ENCODE data around the gene NFKBIZ.
"Not testable (repeated sequence)": the region's sequence is repeated elsewhere in the genome, so short reads cannot be mapped to it uniquely, and the experiment has no call there.

The NFKBIZ gene

DNA sequence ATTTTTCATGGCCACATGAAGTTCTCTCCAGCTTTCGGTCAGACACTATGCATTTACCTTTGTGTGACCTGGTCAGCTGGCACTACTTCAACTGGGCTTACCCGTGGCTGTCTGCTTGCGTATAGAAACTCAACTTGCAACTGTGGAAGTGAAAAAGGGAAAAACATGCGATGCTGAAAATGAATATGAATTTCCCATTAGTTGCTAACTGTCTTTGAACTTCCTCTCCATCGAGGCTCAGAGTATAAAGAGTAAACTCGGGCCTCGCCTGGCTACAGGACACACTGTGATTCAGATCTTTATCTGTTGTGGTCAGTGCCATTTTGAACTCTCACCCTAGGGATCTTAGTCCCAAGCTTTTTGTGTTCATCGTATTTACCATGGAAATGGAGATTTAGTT, 26.8 kb downstream of the NFKBIZ start:
- DNase-seq (ENCODE audit: low read depth in 2 of 2): no peak

DNA sequence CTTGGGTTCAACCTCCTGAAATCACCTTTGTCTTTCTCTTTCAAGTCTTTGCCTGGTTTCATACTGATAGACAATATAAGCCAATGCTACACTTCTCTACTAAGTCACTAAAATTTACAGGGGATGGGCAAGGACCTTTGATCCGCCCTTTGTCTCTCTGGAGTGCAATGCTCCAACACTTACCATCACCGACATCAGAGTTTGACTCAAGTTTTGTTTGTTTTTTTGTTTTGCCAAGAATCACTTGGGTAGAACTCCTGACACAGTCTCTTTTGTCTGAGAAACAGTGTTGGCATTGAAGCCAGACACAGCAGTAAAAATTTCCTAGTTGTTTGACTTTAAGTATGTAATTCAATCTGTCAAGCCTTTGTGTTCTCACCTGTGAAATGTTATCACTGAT, 29.3 kb downstream of the NFKBIZ start:
- DNase-seq (ENCODE audit: low read depth in 2 of 2): no peak

DNA sequence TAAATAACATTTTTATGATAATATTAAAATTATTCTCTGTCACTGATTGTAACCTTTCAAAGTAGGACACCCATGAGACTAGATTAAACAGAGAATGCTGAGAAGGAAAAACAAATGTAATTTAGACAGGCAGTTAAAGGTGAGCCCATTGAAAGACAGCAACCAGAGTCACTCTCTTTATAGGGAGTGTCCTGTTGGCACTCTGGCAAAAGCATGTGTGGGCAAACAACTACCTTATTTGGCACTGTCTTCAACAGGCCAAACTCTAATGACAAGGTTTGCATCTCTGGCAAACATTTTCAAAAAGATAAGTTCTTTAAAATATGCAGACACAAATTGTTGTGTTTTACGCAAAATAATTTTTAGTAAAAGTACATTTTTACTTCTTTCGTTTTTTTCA, 29.8 kb downstream of the NFKBIZ start:
- DNase-seq (ENCODE audit: low read depth in 2 of 2): no peak

DNA sequence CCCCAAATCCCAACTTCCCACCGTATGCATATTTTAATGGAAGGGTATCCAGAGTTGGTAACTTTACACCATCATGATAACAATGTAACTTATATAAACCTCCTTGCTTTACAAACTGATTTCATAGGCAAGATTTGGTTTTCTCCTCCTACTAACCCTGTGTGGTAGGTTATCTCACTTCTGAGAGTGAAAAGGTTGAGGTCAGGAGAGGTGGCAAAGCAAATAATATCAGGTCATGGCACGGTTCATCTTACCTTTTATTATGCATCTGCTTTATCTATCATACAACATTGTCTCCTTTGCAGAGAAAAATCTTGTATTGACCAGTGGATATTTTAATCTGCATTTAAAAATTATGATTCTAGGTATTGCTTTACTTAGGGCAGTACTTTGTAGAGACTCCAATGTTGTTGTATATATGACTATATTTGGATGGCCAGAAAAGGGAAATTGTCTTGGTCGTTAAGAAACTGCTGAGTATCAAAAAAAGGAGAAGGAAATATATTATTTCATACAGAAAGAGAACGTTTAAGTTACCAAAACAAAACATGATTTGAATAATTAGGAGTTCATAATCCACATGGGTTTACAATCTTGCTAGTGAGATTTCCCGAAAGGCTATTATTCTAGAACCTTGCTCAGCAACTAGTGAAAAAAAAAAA, 30.4 kb downstream of the NFKBIZ start:
- no peak for DNase-seq (ENCODE audit: low read depth in 2 of 2)

DNA sequence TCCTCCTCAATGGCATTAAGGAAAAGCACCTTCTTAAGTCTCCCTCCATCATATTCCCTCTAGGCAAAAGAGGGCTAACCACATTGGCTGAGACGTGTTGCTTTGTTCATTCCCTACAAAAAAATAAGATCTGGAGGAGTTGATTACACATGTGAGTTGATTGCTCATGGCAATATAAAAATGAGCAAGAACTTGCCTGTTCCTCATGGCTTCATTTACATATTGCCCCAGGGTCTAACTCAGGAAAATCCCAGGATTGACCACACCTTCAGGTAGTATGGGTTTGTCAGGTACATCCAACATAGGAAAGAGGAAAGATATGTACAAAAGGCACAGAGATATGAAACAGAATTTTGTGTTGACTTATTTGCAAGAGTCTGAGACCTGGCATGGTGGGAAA, 35.5 kb downstream of the NFKBIZ start:
- no peak for DNase-seq (ENCODE audit: low read depth in 2 of 2)

DNA sequence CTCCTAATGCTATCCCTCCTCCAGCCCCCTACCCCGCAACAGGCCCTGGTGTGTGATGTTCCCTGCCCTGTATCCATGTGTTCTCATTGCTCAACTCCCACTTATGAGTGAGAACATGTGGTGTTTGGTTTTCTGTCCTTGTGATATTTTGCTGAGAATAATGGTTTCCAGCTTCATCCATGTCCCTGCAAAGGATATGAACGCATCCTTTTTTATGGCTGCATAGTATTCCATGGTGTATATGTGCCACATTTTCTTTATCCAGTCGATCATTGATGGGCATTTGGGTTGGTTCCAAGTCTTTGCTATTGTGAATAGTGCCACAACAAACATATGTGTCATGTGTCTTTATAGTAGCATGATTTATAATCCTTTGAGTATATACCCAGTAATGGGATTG, 36.3 kb downstream of the NFKBIZ start:
- not testable (repeated sequence) for DNase-seq (ENCODE audit: low read depth in 2 of 2)

DNA sequence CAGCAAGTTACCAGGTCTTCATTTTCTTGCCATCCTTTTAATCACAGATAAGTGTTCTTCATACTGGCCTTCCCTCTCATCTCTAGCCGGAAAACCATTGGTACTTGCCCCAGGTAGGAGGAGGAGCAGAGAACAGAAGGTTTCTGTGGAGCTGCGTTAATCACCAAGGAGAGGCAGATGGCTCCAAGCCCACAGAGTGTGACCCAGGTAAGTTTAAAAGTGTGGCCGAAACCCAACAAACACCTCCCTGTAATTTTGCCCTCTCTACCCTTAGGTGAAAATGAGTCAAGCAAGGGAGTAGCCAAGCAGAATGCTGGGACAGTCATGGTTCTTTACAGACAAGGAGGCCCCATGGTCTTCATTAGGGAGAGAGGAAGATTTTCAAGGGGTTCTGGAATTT, 37.3 kb downstream of the NFKBIZ start:
- no peak for DNase-seq (ENCODE audit: low read depth in 2 of 2)

DNA sequence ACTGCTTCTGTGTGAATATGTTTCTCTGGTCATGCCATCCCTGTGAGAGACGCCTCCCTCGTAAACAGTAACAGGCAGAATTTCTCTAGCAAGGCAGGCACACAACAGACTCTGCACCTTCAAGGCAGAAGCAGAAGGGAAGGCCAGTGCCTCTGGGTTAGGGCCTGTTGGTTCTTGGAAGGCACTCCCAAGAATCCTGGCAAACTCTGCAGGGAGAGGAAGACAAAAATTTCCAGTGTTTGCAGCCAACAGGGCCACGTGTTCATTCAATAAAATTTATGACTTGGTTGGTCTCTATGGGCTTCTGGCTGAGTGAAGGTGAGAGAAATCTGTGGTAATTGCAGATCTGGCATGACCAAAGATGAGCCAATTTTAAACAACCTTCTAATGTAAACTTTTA, 39.3 kb downstream of the NFKBIZ start:
- no peak for DNase-seq (ENCODE audit: low read depth in 2 of 2)

DNA sequence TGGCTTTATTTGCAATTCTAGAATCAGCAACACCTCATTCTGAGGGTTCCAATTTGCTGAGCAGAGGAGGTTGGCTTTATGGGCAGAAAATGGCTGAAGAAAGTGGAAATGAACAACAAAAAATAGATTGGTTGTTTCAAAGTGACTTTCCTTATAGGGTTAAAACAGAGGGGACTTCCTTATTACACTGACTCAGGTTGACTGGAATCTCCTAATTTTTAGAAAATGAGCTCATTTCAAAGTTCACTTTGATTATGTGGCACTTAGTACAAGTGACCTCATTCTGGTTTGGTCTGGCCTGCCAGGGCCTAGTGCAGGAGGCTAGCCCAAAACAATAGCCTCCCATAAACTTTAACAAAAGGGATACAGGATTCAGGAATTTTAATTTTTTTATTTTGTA, 41.4 kb downstream of the NFKBIZ start:
- DNase-seq (ENCODE audit: low read depth in 2 of 2): no peak

DNA sequence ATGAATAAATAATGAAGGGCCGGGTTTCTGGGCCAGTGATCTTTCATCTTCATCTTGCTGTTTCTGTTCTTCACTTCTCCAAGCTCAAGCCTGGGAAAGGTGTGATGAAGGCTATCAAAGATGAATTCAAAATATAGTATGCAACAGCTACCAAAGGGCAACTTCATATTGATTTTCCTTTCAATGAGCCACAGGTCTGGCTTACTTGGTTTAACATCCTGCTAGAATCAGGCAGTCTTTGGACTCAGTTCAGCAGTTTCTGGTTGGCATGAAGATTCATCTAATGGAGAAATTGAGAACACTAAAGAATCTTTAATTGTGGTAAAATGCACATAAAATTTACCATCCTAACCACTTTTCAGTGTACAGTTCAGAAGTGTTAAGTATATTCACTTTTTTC, 43.3 kb downstream of the NFKBIZ start:
- no peak for DNase-seq (ENCODE audit: low read depth in 2 of 2)

DNA sequence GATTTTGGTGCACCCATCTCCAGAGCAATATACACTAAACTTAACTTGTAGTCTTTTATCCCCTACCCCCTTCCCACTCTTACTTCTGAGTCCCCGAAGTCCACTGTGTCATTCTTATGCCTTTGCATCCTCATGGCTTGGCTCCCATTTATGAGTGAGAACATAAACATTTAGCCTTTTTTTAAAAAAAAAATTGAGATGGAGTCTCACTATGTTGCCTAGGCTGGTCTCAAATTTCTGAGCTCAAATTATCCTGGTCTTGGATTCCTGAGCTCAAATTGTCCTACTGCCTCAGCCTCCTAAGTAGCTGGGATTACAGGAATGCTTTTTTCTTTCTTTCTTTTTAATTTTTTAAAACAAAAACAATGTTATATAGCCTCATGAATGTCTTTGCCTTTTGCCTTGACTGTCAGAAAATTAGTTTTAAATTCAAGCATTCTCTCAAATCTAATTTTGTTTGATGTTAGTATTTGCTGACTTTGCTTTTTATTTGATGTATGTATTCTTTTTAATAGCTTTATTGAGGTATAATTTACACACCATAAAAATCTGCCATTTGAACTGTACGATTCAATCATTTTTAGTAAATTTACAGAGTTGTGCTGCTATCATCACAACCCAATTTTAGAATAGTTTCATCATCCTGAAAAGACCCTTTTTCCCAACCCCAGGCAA, 46.9 kb downstream of the NFKBIZ start:
- DNase-seq (ENCODE audit: low read depth in 2 of 2): no peak

DNA sequence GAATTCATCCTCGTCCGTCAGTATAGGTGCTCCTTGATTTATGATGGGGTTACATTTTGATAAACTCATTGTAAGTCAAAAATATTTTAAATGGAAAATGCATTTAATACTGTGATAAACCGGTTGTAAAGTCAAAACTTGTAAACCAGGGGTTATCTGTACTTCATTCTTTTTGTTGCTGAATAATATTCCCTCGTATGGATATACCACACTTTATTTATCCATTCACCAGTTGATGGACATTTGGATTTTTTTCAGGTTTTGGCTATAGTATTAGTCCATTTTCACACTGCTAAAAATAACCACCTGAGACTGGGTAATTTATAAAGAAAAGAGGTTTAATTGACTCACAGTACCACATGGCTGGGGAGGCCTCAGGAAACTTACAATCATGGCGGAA, 47.7 kb downstream of the NFKBIZ start:
- DNase-seq (ENCODE audit: low read depth in 2 of 2): no peak

DNA sequence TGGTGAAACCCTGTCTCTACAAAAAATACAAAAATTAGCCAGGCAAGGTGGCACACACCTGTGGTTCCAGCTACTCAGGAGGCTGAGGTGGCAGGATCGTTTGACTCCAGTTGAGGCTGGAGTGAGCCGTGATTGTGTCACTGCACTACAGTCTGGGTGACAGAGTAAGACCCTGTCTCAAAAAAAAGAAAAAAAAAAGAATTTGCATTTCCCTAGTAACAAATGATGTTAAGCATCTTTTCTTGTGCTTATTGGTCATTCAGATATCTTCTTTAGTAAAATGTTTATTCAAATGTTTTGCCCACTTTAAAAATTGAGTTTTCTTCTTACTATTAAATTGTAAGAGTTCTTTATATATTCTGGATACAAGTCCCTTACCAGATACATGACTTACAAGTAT, 48.7 kb downstream of the NFKBIZ start:
- no peak for DNase-seq (ENCODE audit: low read depth in 2 of 2)

DNA sequence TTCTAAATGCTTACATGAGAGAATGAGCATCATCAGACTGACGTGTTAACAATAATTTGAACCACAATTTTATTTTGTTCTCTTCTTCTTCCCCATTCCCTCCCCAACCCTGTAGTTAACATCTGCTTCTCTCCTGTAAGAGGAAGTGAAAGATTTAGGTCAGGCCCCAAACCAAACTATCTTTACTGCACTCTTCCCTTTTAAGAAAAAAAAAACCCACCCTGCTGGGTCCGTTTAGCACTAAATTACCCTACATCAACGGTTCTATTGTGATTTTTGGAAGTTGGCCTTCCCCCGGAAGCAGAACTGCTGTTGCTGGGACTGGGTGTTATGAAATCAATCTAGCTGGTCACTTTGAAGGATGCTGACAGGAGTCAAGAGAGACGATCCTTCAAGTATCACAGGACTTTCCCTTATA, 49.4 kb downstream of the NFKBIZ start:
- no peak for DNase-seq (ENCODE audit: low read depth in 2 of 2)

DNA sequence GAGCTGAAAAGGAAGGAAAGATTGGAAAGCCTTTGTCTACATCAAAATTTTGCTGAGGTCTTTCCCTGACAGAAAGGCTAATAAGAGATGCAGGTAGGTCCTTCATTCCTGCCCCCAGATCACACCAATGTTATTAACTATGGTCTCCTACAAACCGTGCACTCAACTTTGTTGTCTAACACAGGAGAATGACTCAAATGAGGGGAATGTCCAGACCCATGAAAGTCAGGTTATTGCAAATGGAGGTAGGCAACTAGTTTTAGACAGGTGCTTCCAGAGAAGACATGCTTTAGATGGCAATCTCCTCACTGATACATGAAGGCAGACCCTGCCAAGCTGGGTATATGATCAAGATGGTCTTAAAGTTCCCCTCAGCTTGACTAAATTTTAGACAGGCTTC, 51.0 kb downstream of the NFKBIZ start:
- no peak for DNase-seq (ENCODE audit: low read depth in 2 of 2)

DNA sequence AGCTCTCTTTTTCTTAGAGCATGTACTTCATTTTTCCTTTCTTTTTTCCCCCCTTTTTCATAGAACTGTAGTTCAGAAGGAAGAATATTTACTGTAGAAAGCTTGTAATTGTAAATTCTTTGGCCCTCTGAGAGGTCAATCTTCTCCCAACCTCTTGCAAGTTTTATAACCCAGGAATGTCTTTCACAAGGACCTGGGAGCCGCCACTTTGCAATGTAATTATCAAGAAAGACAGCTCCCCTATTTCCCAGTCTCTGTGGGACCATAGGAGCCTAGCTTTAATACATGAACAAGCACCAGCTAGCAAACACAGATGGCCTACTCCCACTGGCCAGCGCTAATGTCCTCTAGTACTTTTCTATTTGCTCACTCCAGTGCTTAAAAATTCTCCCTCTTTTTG, 51.4 kb downstream of the NFKBIZ start:
- DNase-seq (ENCODE audit: low read depth in 2 of 2): no peak

DNA sequence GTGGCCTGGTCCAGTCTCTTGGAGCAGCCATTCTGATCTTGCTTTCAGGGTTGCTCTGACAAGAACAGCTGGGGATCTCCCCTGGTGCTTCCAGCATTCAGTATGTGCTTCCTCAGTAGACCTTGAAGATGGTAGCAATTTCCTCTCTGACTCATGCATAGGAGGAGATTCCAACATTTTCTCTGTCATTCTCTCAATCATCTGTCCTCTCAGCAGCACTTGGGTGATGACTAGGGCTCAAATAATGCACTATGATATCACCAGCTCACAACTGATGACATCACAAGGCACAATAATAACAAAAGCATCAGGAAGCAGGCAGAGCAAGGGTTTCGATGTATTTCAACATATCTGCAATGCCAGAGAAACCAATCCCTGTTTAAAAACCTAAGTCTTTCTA, 52.7 kb downstream of the NFKBIZ start:
- DNase-seq (ENCODE audit: low read depth in 2 of 2): no peak

DNA sequence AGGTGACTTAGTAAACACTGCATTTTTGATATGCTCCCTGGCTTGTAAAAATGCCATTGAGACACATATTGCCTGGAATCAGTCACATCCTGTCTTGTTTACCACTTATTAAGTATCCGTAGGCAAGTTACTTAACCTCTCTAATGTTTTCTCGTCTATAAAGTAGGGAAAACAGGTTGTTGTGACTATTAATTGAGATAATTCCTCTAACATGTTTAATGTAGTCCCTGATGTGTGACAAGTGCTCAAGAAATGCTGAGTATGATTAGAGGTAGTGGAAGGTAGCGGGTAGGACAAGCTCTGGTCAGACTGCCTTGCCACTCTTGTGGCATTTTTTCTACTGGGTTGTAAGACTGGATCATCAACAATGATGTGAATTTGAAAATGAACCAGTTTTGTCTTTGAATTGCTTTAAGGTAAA, 54.1 kb downstream of the NFKBIZ start:
- no peak for DNase-seq (ENCODE audit: low read depth in 2 of 2)

DNA sequence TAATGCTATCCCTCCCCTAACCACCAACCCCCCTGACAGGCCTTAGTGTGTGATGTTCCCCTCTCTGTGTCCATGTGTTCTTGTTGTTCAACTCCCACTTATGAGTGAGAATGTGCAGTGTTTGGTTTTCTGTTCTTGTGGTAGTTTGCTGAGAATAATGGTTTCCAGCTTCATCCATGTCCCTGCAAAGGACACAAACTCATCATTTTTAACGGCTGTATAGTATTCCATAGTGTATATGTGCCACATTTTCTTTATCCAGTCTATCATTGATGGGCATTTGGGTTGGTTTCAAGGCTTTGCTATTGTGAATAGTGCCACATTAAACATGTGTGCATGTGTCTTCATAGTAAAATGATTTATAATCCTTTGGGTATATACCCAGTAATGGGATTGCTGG, 56.3 kb downstream of the NFKBIZ start:
- DNase-seq (ENCODE audit: low read depth in 2 of 2): not testable (repeated sequence)

All from stimulated activated CD4-positive, alpha-beta T cell treated with anti-CD3 and anti-CD28 coated beads, Interleukin-1b, Interleukin-23, amount 100 ng/mL, for 1 hour (primary cell).